Common myeloid progenitor, CD34-positive (primary cell): Measurements from ENCODE around the gene PDYN.

Experiments
- CTCF ChIA-PET: fragments of 350-600 bp; sonication (Branson Sonifier 250); formaldehyde crosslinking; loops from one replicate; lab custom pipeline; 2021; ENCODE audit warnings: antibody characterized with exemption; lab: Charles Lee
- POLR2A ChIA-PET: fragments of 350-600 bp; sonication (Branson Sonifier 250); formaldehyde crosslinking; loops from one replicate; lab custom pipeline; 2021; ENCODE audit warnings: antibody characterized with exemption; lab: Charles Lee
- DNase-seq, 3 donors: peaks; one replicate each; pipeline versions ENCODE4 v3.0.0 to v3.0.0-alpha.2; 2013
- H3K27ac ChIP-seq, 2 experiments: 1 replicate in 1 of 2; 2 replicates in 1 of 2; pipeline ENCODE4 v1.7.0; 2013; ENCODE audit warnings: inconsistent platforms in 2 of 2, low read length in 2 of 2, mild to moderate bottlenecking in 2 of 2, low read depth in 1 of 2, moderate library complexity in 1 of 2; ENCODE audit not compliant: severe bottlenecking in 2 of 2, insufficient read depth in 1 of 2, poor library complexity in 1 of 2
- H3K27me3 ChIP-seq, 5 experiments: replicated peaks in 2 of 5; 1 replicate in 3 of 5; 2 replicates in 2 of 5; pipeline versions ENCODE4 v1.6.1 to v1.7.0; 2013; ENCODE audit warnings: low read length in 4 of 5, mild to moderate bottlenecking in 2 of 5, moderate library complexity in 2 of 5, inconsistent platforms in 1 of 5; ENCODE audit not compliant: insufficient read depth in 5 of 5, control insufficient read depth in 4 of 5
- H3K36me3 ChIP-seq, 4 experiments: 1 replicate in 2 of 4; 2 replicates in 2 of 4; pipeline versions ENCODE4 v1.6.1 to v1.7.0; 2013; ENCODE audit warnings: low read length in 3 of 4, control low read depth in 1 of 4, mild to moderate bottlenecking in 1 of 4; ENCODE audit not compliant: control insufficient read depth in 4 of 4, insufficient read depth in 4 of 4
- H3K4me1 ChIP-seq, 4 experiments: 1 replicate in 3 of 4; 2 replicates in 1 of 4; pipeline versions ENCODE4 v1.6.1 to v1.7.1; 2013; ENCODE audit warnings: low read length in 3 of 4, mild to moderate bottlenecking in 3 of 4, control low read depth in 1 of 4, inconsistent platforms in 1 of 4, moderate library complexity in 1 of 4; ENCODE audit not compliant: control insufficient read depth in 4 of 4, insufficient read depth in 4 of 4; ENCODE audit errors: control extremely low read depth in 1 of 4
- H3K4me3 ChIP-seq, 7 experiments: 1 replicate in 4 of 7; 2 replicates in 3 of 7; pipeline versions ENCODE4 v1.5.1 to v1.7.0; 2013; ENCODE audit warnings: mild to moderate bottlenecking in 7 of 7, low read length in 6 of 7, moderate library complexity in 6 of 7, inconsistent platforms in 2 of 7, low read depth in 2 of 7, control low read depth in 1 of 7; ENCODE audit not compliant: insufficient read depth in 4 of 7, control insufficient read depth in 1 of 7; ENCODE audit errors: extremely low read depth in 1 of 7
- H3K9me3 ChIP-seq, 5 experiments: 1 replicate in 4 of 5; 2 replicates in 1 of 5; pipeline versions ENCODE4 v1.6.1 to v1.7.1; 2013; ENCODE audit warnings: low read length in 4 of 5, mild to moderate bottlenecking in 2 of 5, inconsistent platforms in 1 of 5, low read depth in 1 of 5, moderate library complexity in 1 of 5; ENCODE audit not compliant: control insufficient read depth in 4 of 5, insufficient read depth in 2 of 5; ENCODE audit errors: control extremely low read depth in 1 of 5
- WGBS: methylation state at CpG from one replicate; pipeline ENCODE4 v1.1.5; 2013; ENCODE audit not compliant: insufficient coverage; 5-methylcytosine and 5-hydroxymethylcytosine counted together

The PDYN gene

GRCh38 chr20:1997483-1998192 is 3.8 kb upstream of the PDYN start:
- no peak for DNase-seq
- no peak overlapping the region for H3K4me3 ChIP-seq
- peaks cover 0 to 72% (median 14%) of the 10 kb centered on the region in 5 experiments for H3K27me3 ChIP-seq
- H3K4me1 ChIP-seq: no peaks in the 10 kb centered on the region
- H3K9me3 ChIP-seq: no peaks in the 10 kb centered on the region
- WGBS: 83% methylated on average over 14 of the region's 15 CpGs
- ChIA-PET POLR2A (interaction anchor here (0.7 kb wide), 1 partner anchor 1849 kb away, joined by 3 read pairs; no protein-coding TSS in a partner anchor), CTCF (no interaction called here)
- H3K27ac ChIP-seq: no peak overlapping the region
- H3K36me3 ChIP-seq: no peaks in the 10 kb centered on the region

- Histone ChIP-seq H3K4me3 (no peak overlapping the region), H3K4me1 (no peaks in the 10 kb centered on the region), H3K27me3 (peaks cover 6 to 83% (median 18%) of the 10 kb centered on the region in 5 experiments), H3K9me3 (no peaks in the 10 kb centered on the region), H3K27ac (no peak overlapping the region), H3K36me3 (no peaks in the 10 kb centered on the region)
- 97% methylated on average over 6 of the region's 10 CpGs for WGBS
- CTCF ChIA-PET: no interaction called here
- POLR2A ChIA-PET: interaction anchor here (0.6 kb wide), 1 partner anchor 11 kb away, joined by 3 read pairs; no protein-coding TSS in a partner anchor
- no peak for DNase-seq
These were observed 1.9 kb upstream of the PDYN start for GRCh38 chr20:1995531-1996310.

GRCh38 chr20:1994627-1995026 is 769 bp upstream of the PDYN start:
- Histone ChIP-seq H3K9me3 (no peaks in the 10 kb centered on the region), H3K4me3 (no peak overlapping the region), H3K4me1 (no peaks in the 10 kb centered on the region), H3K36me3 (no peaks in the 10 kb centered on the region), H3K27ac (no peak overlapping the region), H3K27me3 (peaks cover 6 to 91% (median 18%) of the 10 kb centered on the region in 5 experiments)
- ChIA-PET CTCF (no interaction called here), POLR2A (no interaction called here)
- no peak for DNase-seq
- WGBS: 94% methylated on average over 14 of the region's 14 CpGs

- POLR2A ChIA-PET: interaction anchor here (0.6 kb wide), 1 partner anchor 15 kb away, joined by 5 read pairs; no protein-coding TSS in a partner anchor
- no peak for DNase-seq
- CTCF ChIA-PET: no interaction called here
- Histone ChIP-seq H3K27ac (no peak overlapping the region), H3K27me3 (peaks cover 6 to 82% (median 20%) of the 10 kb centered on the region in 5 experiments), H3K4me1 (no peaks in the 10 kb centered on the region), H3K4me3 (no peak overlapping the region), H3K36me3 (no peaks in the 10 kb centered on the region), H3K9me3 (no peaks in the 10 kb centered on the region)
- 38% methylated on average over 3 of the region's 8 CpGs for WGBS
These were observed 1.3 kb downstream of the PDYN start for GRCh38 chr20:1992359-1993110.

GRCh38 chr20:1987826-1988225 is 6.0 kb downstream of the PDYN start:
- 88% methylated on average over 2 of the region's 3 CpGs for WGBS
- POLR2A ChIA-PET: no interaction called here
- DNase-seq: no peak

GRCh38 chr20:1983301-1983700 is 10.6 kb downstream of the PDYN start:
- no peaks in the 10 kb centered on the region for H3K36me3 ChIP-seq
- 72% methylated on average over 4 of the region's 4 CpGs for WGBS
- POLR2A ChIA-PET: no interaction called here
- H3K27ac ChIP-seq: no peak overlapping the region
- H3K9me3 ChIP-seq: no peaks in the 10 kb centered on the region
- CTCF ChIA-PET: no interaction called here
- no peak overlapping the region for H3K4me3 ChIP-seq
- peak in 2 of 3 donors; percentile 25 for DNase-seq
- H3K4me1 ChIP-seq: no peaks in the 10 kb centered on the region
- H3K27me3 ChIP-seq: peaks cover 0 to 44% (median 10%) of the 10 kb centered on the region in 5 experiments

More at GRCh38 chr20:1987826-1988225, 6.0 kb downstream of the PDYN start:
- H3K27me3 ChIP-seq: peaks cover 6 to 53% (median 12%) of the 10 kb centered on the region in 5 experiments
- no peak overlapping the region for H3K4me3 ChIP-seq
- H3K9me3 ChIP-seq: no peaks in the 10 kb centered on the region
- H3K36me3 ChIP-seq: no peaks in the 10 kb centered on the region
- CTCF ChIA-PET: interaction anchor here (1.3 kb wide), 1 partner anchor 15 kb away, joined by 3 read pairs; no protein-coding TSS in a partner anchor
- no peak overlapping the region for H3K27ac ChIP-seq
- no peaks in the 10 kb centered on the region for H3K4me1 ChIP-seq
